ENCODE data around the gene KLHL22.
A peak's percentile ranks its signal among the peaks of the same experiment; 100 is the strongest.

KLHL22 gene

DNA sequence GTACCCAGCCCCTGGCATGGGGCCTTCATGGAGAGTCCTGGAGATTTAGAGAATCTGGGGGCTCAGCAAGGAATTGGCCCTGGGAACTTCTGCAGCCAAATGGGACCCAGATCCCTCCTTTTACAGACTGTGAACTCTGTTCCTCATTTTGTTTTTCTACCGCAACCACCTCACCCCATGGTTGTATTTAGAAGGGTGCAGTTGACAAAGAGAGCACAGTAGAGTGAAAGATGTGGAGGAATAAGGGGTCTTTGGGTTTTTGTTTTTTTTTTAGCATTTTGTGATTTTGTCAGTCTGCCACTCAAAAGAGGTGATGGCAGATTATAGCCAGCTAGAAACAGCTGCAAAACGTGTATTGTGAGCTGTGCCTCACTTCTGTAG lies 99.7 kb downstream of the KLHL22 start:
- TF ChIP-seq YY1 (IDR thresholded peaks at IDR 0.05; ENCODE audit: low read depth) (no peak), MAX (IDR thresholded peaks at IDR 0.05) (no peak), TCF12 (IDR thresholded peaks at IDR 0.05; ENCODE audit: low read depth) (no peak), RAD21 (IDR thresholded peaks at IDR 0.05; ENCODE audit: low read depth) (no peak), FOXM1 (IDR thresholded peaks at IDR 0.05; ENCODE audit: borderline replicate concordance, low read depth) (no peak), EP300 (IDR thresholded peaks at IDR 0.05; ENCODE audit: borderline replicate concordance) (no peak), ZBTB7A (IDR thresholded peaks at IDR 0.05; ENCODE audit: low read depth) (no peak), EGR1 (IDR thresholded peaks at IDR 0.05) (no peak), NFIC (IDR thresholded peaks at IDR 0.05) (no peak), CREB1 (IDR thresholded peaks at IDR 0.05; ENCODE audit: low read depth) (no peak), TAF1 (IDR thresholded peaks at IDR 0.05; ENCODE audit: low read depth) (no peak), REST (IDR thresholded peaks at IDR 0.05; ENCODE audit: low read depth) (no peak)
- TF ChIP-seq, protein P1, sequence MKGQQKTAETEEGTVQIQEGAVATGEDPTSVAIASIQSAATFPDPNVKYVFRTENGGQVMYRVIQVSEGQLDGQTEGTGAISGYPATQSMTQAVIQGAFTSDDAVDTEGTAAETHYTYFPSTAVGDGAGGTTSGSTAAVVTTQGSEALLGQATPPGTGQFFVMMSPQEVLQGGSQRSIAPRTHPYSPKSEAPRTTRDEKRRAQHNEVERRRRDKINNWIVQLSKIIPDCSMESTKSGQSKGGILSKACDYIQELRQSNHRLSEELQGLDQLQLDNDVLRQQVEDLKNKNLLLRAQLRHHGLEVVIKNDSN (IDR thresholded peaks at IDR 0.05), result no peak

GRCh38 chr22:20395181-20395906 lies 100.3 kb downstream of the KLHL22 start:
- TF ChIP-seq MAX (IDR thresholded peaks at IDR 0.05) (no peak), FOXM1 (IDR thresholded peaks at IDR 0.05; ENCODE audit: borderline replicate concordance, low read depth) (no peak), RAD21 (IDR thresholded peaks at IDR 0.05; ENCODE audit: low read depth) (no peak), EGR1 (IDR thresholded peaks at IDR 0.05) (no peak)

DNA sequence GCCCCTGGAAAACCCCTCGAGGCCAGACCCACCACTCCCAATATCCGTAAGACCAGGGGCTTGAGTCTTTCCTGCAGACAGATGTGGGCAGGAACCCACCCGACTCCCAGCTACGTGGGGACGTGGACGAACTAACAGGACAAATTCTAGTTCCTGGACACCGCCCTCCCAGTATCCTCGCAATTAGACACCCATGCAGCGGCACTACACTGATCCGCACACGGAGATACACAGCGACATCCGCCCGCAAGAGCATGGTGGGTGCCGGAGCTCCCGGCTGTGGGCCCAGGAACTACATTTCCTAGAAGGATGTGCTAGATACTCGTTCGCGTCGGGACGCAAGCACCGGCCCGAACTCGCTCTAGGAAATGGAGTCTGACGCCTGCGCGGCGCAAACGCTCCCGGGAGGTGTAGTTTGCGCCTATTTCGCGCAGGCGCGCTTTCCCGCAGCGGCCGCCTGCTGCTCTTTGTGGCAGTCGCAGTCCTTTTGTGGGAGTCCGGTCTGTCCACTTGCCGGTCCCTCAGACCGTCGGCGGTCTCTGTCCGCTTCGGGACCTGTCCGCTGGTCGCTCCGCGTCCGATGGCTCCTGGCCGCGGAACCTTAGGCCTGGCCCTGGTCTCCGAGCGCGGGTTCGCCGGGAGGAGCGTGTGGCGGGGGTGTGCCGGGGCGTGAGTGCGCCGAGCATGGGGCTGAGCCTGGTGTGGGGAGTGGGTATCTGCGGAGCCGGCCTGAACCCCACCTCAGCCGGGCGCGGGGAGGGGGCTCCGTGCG lies 101.7 kb downstream of the KLHL22 start, which contains the start of gene ZNF74:
Gene ZNF74, plus strand, starts transcription at position 447 of the 772 bp plus-strand sequence. CDS start 478 bp downstream, outside the sequence.
- TF ChIP-seq TEAD4 (IDR thresholded peaks at IDR 0.05) (peak; percentile 29), EGR1 (IDR thresholded peaks at IDR 0.05) (0 out of 2 replicates have a peak, but pooled peaks have one; percentile 14), EP300 (IDR thresholded peaks at IDR 0.05; ENCODE audit: borderline replicate concordance) (peak; percentile 38; the same call in 1 of the 2 replicates), TAF1 (IDR thresholded peaks at IDR 0.05; ENCODE audit: low read depth) (peak; percentile 87), CREB1 (IDR thresholded peaks at IDR 0.05; ENCODE audit: low read depth) (peak; percentile 58; the same call in 1 of the 2 replicates), MAX (IDR thresholded peaks at IDR 0.05) (peak; percentile 78), YY1 (IDR thresholded peaks at IDR 0.05; ENCODE audit: low read depth) (peak; percentile 79), ZBTB7A (IDR thresholded peaks at IDR 0.05; ENCODE audit: low read depth) (peak; percentile 55; the same call in 1 of the 2 replicates), RAD21 (IDR thresholded peaks at IDR 0.05; ENCODE audit: low read depth) (no peak), CEBPB (IDR thresholded peaks at IDR 0.05) (no peak)

GRCh38 chr22:20392983-20393704 lies 102.5 kb downstream of the KLHL22 start:
- TF ChIP-seq TAF1 (IDR thresholded peaks at IDR 0.05; ENCODE audit: low read depth) (no peak), CEBPB (IDR thresholded peaks at IDR 0.05) (no peak)
